ENCODE data around the gene JAZF1. TPM values are rescaled to one million over a fixed set of nuclear protein-coding genes. Genes with fewer than 3 reads are reported as not detected.
A peak's percentile ranks its signal among the peaks of the same experiment; 100 is the strongest.

The JAZF1 gene
- total RNA-seq, 1 donor from 2014 or later, result 36.1 TPM

DNA sequence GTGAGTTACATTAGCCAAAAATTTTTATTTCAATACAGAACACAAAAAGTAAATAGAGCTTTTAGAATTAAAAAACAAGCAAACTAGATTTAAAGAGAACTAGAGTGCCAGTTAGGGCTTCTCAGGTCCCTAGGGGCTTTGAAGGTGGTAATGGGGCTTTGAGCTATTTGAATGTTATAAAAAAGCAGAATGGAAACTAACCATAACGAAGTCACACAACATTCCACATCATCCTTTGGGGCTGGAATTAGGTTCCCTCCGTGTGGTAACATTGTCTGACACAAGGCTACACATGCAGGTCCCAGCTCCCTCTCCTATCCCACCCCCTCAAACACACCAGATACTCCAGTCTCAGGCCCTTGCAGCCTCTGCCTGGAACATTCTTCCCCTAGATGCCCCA, 15.3 kb downstream of the JAZF1 start:
- Histone ChIP-seq H3K36me3 (no peaks in the 10 kb centered on the region), H3K4me3 (no peak overlapping the region), H3K27me3 (no peaks in the 10 kb centered on the region), H3K9me3 (no peaks in the 10 kb centered on the region), H3K27ac (peak overlapping the region; percentile 65), H3K4me1 (peaks cover 62% of the 10 kb centered on the region)
- intact Hi-C loops (cut with DNase I), result no loop called here
- DNase-seq (ENCODE audit: extremely low spot score in 2 of 2), result no peak
- TF ChIP-seq POLR2AphosphoS5 (IDR thresholded peaks at IDR 0.05; ENCODE audit: insufficient read depth in 1 of 2, low read depth in 1 of 2) (no peak), POLR2A (IDR thresholded peaks at IDR 0.05) (no peak)
- TF ChIP-seq, protein P1, sequence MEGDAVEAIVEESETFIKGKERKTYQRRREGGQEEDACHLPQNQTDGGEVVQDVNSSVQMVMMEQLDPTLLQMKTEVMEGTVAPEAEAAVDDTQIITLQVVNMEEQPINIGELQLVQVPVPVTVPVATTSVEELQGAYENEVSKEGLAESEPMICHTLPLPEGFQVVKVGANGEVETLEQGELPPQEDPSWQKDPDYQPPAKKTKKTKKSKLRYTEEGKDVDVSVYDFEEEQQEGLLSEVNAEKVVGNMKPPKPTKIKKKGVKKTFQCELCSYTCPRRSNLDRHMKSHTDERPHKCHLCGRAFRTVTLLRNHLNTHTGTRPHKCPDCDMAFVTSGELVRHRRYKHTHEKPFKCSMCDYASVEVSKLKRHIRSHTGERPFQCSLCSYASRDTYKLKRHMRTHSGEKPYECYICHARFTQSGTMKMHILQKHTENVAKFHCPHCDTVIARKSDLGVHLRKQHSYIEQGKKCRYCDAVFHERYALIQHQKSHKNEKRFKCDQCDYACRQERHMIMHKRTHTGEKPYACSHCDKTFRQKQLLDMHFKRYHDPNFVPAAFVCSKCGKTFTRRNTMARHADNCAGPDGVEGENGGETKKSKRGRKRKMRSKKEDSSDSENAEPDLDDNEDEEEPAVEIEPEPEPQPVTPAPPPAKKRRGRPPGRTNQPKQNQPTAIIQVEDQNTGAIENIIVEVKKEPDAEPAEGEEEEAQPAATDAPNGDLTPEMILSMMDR (IDR thresholded peaks at IDR 0.05), result no peak

DNA sequence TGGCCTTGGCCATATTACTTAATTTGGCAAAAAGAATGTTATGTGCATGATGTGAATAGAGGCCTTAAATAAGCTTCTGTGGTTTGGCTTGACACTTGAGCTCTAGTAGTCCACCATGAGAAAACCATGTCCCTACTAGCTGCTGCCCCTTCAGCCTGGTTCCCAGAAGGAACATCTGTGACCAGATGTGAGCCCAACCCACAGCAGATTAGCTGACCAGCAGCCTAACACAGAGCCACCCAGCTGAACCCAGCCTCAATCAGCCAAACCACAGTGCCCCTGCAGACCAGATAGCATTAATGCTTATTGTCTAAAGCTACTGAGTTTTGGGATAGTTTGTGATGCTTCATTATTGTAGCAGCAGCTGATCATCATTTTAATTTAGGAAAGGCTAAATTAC, 16.6 kb downstream of the JAZF1 start:
- DNase-seq (ENCODE audit: extremely low spot score in 2 of 2), result no peak
- H3K4me1 ChIP-seq, result peaks cover 56% of the 10 kb centered on the region
- H3K27me3 ChIP-seq, result no peaks in the 10 kb centered on the region
- intact Hi-C loops (cut with DNase I), result no loop called here
- no peak for TF ChIP-seq POLR2AphosphoS5 (IDR thresholded peaks at IDR 0.05; ENCODE audit: insufficient read depth in 1 of 2, low read depth in 1 of 2)
- TF ChIP-seq, protein P1 (IDR thresholded peaks at IDR 0.05), result no peak
- H3K9me3 ChIP-seq, result no peaks in the 10 kb centered on the region
- no peak overlapping the region for H3K27ac ChIP-seq
- H3K4me3 ChIP-seq, result no peak overlapping the region
- peaks cover 0 to 6% of the 10 kb centered on the region in 2 donors for H3K36me3 ChIP-seq

DNA sequence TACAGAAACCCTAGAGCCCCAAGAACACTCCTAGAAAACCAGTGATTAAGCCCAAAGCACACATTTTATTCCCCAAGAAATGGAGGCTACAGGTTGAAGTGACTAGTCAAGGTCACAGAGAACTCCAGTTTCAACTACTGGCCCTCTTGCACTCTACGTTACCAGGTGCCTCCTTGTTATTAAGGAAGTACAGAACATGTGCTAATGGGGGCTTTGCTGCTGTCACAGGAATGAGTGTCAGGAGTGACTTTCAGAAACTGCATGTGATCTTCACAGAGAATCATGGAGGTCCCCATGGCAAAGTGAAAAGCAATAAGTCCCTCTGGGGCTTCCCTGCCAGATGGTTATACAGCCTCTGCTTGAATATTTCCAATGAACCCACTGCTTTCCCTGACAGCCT, 19.3 kb downstream of the JAZF1 start:
- H3K4me3 ChIP-seq, result no peak overlapping the region
- H3K36me3 ChIP-seq, result peaks cover 0 to 6% of the 10 kb centered on the region in 2 donors
- no peaks in the 10 kb centered on the region for H3K27me3 ChIP-seq
- no peaks in the 10 kb centered on the region for H3K9me3 ChIP-seq
- DNase-seq (ENCODE audit: extremely low spot score in 2 of 2), result no peak
- peaks cover 64% of the 10 kb centered on the region for H3K4me1 ChIP-seq
- no peak for TF ChIP-seq POLR2A (IDR thresholded peaks at IDR 0.05)
- TF ChIP-seq POLR2AphosphoS5 (IDR thresholded peaks at IDR 0.05; ENCODE audit: insufficient read depth in 1 of 2, low read depth in 1 of 2), result no peak
- TF ChIP-seq, protein P1 (IDR thresholded peaks at IDR 0.05), result no peak
- H3K27ac ChIP-seq, result no peak overlapping the region
- intact Hi-C loops (cut with DNase I), result no loop called here

DNA sequence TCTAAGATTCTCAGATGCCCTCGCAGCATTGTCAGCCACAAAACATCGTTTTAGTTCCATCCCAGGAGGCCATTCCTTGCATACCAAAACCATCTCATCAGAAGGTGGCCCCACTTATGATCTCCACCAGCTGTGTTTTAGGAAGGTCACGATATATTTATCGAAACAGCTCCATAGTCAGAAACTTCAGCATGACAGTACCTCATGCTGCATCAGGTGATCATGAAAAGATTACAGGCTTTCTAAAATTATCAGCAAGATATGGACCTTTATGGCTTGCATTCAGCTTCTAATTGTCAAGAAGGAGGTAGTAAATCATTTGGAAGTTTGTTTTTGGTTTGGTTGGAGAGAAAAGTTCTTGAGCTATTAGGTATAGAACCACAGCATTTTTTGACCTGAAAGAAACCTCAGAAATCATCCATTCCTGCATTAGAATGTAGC, 20.0 kb downstream of the JAZF1 start:
- intact Hi-C loops (cut with DNase I), result no loop called here
- Histone ChIP-seq H3K27ac (peak overlapping the region; percentile 16), H3K27me3 (no peaks in the 10 kb centered on the region), H3K4me1 (peaks cover 66% of the 10 kb centered on the region), H3K36me3 (peaks cover 0 to 6% of the 10 kb centered on the region in 2 donors), H3K4me3 (no peak overlapping the region), H3K9me3 (no peaks in the 10 kb centered on the region)
- no peak for DNase-seq (ENCODE audit: extremely low spot score in 2 of 2)
- TF ChIP-seq, protein P1 (IDR thresholded peaks at IDR 0.05), result no peak
- TF ChIP-seq POLR2AphosphoS5 (IDR thresholded peaks at IDR 0.05; ENCODE audit: insufficient read depth in 1 of 2, low read depth in 1 of 2), result no peak
- TF ChIP-seq POLR2A (IDR thresholded peaks at IDR 0.05), result no peak

DNA sequence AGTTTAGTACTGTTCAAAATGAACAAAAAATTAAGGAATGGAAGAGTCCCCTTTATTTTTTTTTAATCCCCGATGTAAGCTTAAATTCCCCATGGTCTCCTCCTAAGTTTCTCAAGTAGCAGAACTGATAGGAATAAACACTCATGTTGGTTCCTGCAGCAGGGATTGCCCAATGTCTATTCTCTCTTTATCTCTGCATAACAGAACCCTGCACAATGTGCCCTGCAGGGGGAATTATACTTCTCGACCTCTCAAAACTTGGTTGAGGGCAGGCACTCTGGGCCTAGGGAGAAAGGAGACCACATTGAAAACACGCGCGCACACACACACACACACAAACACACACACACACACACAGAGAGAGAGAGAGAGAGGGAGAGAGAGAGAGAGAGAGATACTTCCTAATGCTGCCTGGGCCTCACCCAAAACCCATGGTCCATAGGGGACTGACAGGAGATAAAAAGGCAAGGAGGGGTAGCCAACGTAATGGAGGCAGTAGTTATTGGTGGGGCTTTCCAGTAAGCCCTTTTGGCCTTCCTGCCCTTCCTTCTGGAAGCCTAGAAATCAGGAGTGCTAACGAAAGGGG, 22.7 kb downstream of the JAZF1 start:
- Histone ChIP-seq H3K27me3 (no peaks in the 10 kb centered on the region), H3K4me3 (no peak overlapping the region), H3K36me3 (peaks cover 0 to 6% of the 10 kb centered on the region in 2 donors), H3K27ac (no peak overlapping the region), H3K9me3 (no peaks in the 10 kb centered on the region), H3K4me1 (peaks cover 64% of the 10 kb centered on the region)
- DNase-seq (ENCODE audit: extremely low spot score in 2 of 2), result no peak
- no peak for TF ChIP-seq POLR2AphosphoS5 (IDR thresholded peaks at IDR 0.05; ENCODE audit: insufficient read depth in 1 of 2, low read depth in 1 of 2)
- no peak for TF ChIP-seq POLR2A (IDR thresholded peaks at IDR 0.05)
- TF ChIP-seq, protein P1 (IDR thresholded peaks at IDR 0.05), result no peak
- intact Hi-C loops (cut with DNase I), result no loop called here
